Erythroblast (primary cell): ENCODE measurements around the gene GSN.

ENCODE experiments used
- GATA1 ChIP-seq: IDR thresholded peaks from 2 replicates; pipeline ENCODE4 v1.6.1; 2011; ENCODE audit warnings: low read depth, mild to moderate bottlenecking, control low read depth, low read length, moderate library complexity
- POLR2A ChIP-seq: IDR thresholded peaks from 2 replicates; pipeline ENCODE4 v1.6.1; 2011; ENCODE audit warnings: mild to moderate bottlenecking, low read length

- TF ChIP-seq POLR2A: no peak
- TF ChIP-seq GATA1: no peak
Observed at GRCh38 chr9:121288673-121289025, 20.7 kb downstream of the GSN start.
